Measurements from ENCODE around the gene CLCNKB.
"Not testable (repeated sequence)": the region's sequence is repeated elsewhere in the genome, so short reads cannot be mapped to it uniquely, and the experiment has no call there.

The CLCNKB gene

GRCh38 chr1:16014509-16015482, 28.8 kb upstream of the CLCNKB start:
- FAIRE-seq (no peak), DNase-seq (ENCODE audit: low spot score) (no peak)

GRCh38 chr1:16015491-16015890, 28.1 kb upstream of the CLCNKB start:
- FAIRE-seq (no peak), DNase-seq (ENCODE audit: low spot score) (no peak)

- DNase-seq (ENCODE audit: low spot score) (no peak), FAIRE-seq (no peak)
These were observed 27.4 kb upstream of the CLCNKB start for GRCh38 chr1:16015960-16016901.

- FAIRE-seq (no peak), DNase-seq (ENCODE audit: low spot score) (no peak)
These were observed 26.5 kb upstream of the CLCNKB start for GRCh38 chr1:16017076-16017460.

- DNase-seq (ENCODE audit: low spot score) (no peak), FAIRE-seq (no peak)
These were observed 25.9 kb upstream of the CLCNKB start, which contains the start of gene HSPB7 for GRCh38 chr1:16017461-16018303. HSPB7 (minus strand) TSS chr1:16018043; CDS start chr1:16017963, 80 bp downstream.

- FAIRE-seq (no peak), DNase-seq (ENCODE audit: low spot score) (no peak)
These were observed 25.3 kb upstream of the CLCNKB start for GRCh38 chr1:16018308-16018707.

- FAIRE-seq, result no peak
These were observed 24.6 kb upstream of the CLCNKB start for GRCh38 chr1:16018749-16019643.

GRCh38 chr1:16019644-16020277, 23.8 kb upstream of the CLCNKB start:
- FAIRE-seq, result no peak
- peak; percentile 50 for DNase-seq (ENCODE audit: low spot score)

More at GRCh38 chr1:16018749-16019643, 24.6 kb upstream of the CLCNKB start:
- DNase-seq (ENCODE audit: low spot score), result no peak

GRCh38 chr1:16020325-16020724, 23.3 kb upstream of the CLCNKB start:
- DNase-seq (ENCODE audit: low spot score), result no peak
- FAIRE-seq, result no peak

- peak; percentile 72 for FAIRE-seq
- not testable (repeated sequence) for DNase-seq (ENCODE audit: low spot score)
These were observed 22.7 kb upstream of the CLCNKB start for GRCh38 chr1:16020878-16021277.

GRCh38 chr1:16021681-16022080, 21.9 kb upstream of the CLCNKB start, which contains the start of gene CLCNKA:
CLCNKA (plus strand) TSS chr1:16022036; CDS start chr1:16022620, 584 bp downstream.
- DNase-seq (ENCODE audit: low spot score), result no peak

GRCh38 chr1:16022393-16022792, 21.2 kb upstream of the CLCNKB start:
- FAIRE-seq (no peak), DNase-seq (ENCODE audit: low spot score) (no peak)

More at GRCh38 chr1:16021681-16022080, 21.9 kb upstream of the CLCNKB start, which contains the start of gene CLCNKA:
- no peak for FAIRE-seq

GRCh38 chr1:16023050-16023653, 20.4 kb upstream of the CLCNKB start:
- DNase-seq (ENCODE audit: low spot score), result no peak

GRCh38 chr1:16026302-16026701, 17.3 kb upstream of the CLCNKB start:
- DNase-seq (ENCODE audit: low spot score); FAIRE-seq: not testable (repeated sequence)

More at GRCh38 chr1:16023050-16023653, 20.4 kb upstream of the CLCNKB start:
- no peak for FAIRE-seq

GRCh38 chr1:16026723-16027484, 16.7 kb upstream of the CLCNKB start:
- DNase-seq (ENCODE audit: low spot score) (no peak), FAIRE-seq (no peak)

- FAIRE-seq (no peak), DNase-seq (ENCODE audit: low spot score) (no peak)
These were observed 15.2 kb upstream of the CLCNKB start for GRCh38 chr1:16028237-16029002.

GRCh38 chr1:16029003-16029268, 14.6 kb upstream of the CLCNKB start:
- FAIRE-seq; DNase-seq (ENCODE audit: low spot score): not testable (repeated sequence)
